ENCODE measurements around the gene SCAANT1. TPM values are rescaled to one million over a fixed set of nuclear protein-coding genes. Genes with fewer than 3 reads are reported as not detected.

Gene SCAANT1
- total RNA-seq, 1 donor from 2014 or later: not detected

DNA sequence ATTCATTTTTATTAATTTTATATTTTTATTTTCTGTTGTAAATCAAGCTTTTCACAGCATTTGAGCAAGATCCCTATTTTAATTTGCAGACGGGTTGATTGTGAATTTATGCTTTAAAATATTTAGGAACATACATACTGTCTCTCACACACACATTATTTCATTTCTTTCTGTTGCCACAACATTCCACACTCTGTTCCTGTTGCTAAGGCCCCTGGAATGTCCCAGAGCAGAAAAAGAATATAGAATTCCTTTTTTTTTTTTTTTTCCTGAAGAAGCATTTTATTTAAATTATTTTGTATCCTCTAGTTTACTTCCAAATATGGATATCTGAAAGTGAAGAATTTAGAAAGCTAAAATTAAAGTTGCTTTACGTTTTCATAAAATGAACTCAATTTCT lies 36.8 kb upstream of the SCAANT1 start:
- no peak for FAIRE-seq
- no peaks in the 10 kb centered on the region for H3K27me3 ChIP-seq (ENCODE audit: control insufficient read depth, insufficient read depth, low read length)
- no peak for TF ChIP-seq CTCF (IDR thresholded peaks at IDR 0.05; ENCODE audit: insufficient read depth, low read length, severe bottlenecking)
- peak; percentile 25 for DNase-seq (ENCODE audit: low read depth)
- H3K36me3 ChIP-seq (ENCODE audit: control insufficient read depth, insufficient read depth, low read length): no peaks in the 10 kb centered on the region
- no peak overlapping the region for H3K4me3 ChIP-seq (ENCODE audit: low read depth, low read length)

DNA sequence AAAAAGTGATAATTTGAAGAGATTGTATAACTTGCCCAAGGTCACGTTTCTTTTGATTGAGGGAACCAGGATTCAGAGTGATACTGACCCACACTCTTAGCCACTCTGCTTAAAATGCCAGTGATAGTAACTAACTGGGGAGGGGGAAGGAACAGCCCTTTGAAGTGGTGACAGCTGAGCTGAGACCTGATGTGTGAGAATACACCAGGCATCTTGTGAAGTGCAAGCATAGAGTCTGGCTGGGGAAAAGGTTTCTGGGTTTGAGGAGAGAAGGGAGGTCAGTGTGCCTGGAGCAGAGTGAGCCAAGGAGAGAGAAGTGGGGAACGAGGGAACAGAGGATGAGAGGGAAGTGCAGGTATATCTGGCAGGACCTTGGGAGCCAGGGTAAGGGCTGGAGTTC lies 35.4 kb upstream of the SCAANT1 start:
- H3K27me3 ChIP-seq (ENCODE audit: control insufficient read depth, insufficient read depth, low read length): no peaks in the 10 kb centered on the region
- DNase-seq (ENCODE audit: low read depth): no peak
- H3K4me3 ChIP-seq (ENCODE audit: low read depth, low read length): no peak overlapping the region
- H3K36me3 ChIP-seq (ENCODE audit: control insufficient read depth, insufficient read depth, low read length): peaks cover 1% of the 10 kb centered on the region
- no peak for TF ChIP-seq CTCF (IDR thresholded peaks at IDR 0.05; ENCODE audit: insufficient read depth, low read length, severe bottlenecking)
- FAIRE-seq: no peak

DNA sequence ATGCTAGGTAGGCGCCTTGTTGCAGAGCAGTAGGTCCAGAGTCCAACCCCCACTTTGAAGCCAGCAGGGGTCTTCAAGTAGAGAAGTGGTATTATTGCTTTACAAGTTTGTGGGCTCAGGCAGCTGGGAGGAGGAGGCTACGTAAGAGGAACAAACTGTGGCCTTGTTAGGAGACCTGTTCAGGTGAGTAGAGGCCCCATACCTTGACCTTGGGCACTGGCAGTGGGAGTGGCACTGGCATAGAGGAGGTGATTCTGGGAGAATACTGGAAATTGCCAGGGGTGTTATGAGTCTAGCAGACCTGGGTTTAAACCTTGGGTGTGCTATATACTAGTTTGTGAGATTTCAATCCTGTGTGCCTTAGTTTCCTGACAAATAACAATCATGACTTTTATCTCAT lies 34.6 kb upstream of the SCAANT1 start:
- no peak for DNase-seq (ENCODE audit: low read depth)
- no peak for TF ChIP-seq CTCF (IDR thresholded peaks at IDR 0.05; ENCODE audit: insufficient read depth, low read length, severe bottlenecking)
- Histone ChIP-seq H3K27me3 (ENCODE audit: control insufficient read depth, insufficient read depth, low read length) (no peaks in the 10 kb centered on the region), H3K4me3 (ENCODE audit: low read depth, low read length) (no peak overlapping the region), H3K36me3 (ENCODE audit: control insufficient read depth, insufficient read depth, low read length) (peaks cover 3% of the 10 kb centered on the region)
- no peak for FAIRE-seq

GRCh38 chr3:63945558-63946096 lies 33.4 kb upstream of the SCAANT1 start:
- DNase-seq (ENCODE audit: low read depth): no peak
- no peak for TF ChIP-seq CTCF (IDR thresholded peaks at IDR 0.05; ENCODE audit: insufficient read depth, low read length, severe bottlenecking)
- no peaks in the 10 kb centered on the region for H3K27me3 ChIP-seq (ENCODE audit: control insufficient read depth, insufficient read depth, low read length)
- peak; percentile 18 for FAIRE-seq
- H3K4me3 ChIP-seq (ENCODE audit: low read depth, low read length): no peak overlapping the region
- peaks cover 3% of the 10 kb centered on the region for H3K36me3 ChIP-seq (ENCODE audit: control insufficient read depth, insufficient read depth, low read length)

- FAIRE-seq (no peak), DNase-seq (ENCODE audit: low read depth) (no peak)
- TF ChIP-seq CTCF (IDR thresholded peaks at IDR 0.05; ENCODE audit: insufficient read depth, low read length, severe bottlenecking): no peak
- H3K27me3 ChIP-seq (ENCODE audit: control insufficient read depth, insufficient read depth, low read length): no peaks in the 10 kb centered on the region
- no peak overlapping the region for H3K4me3 ChIP-seq (ENCODE audit: low read depth, low read length)
- peaks cover 3% of the 10 kb centered on the region for H3K36me3 ChIP-seq (ENCODE audit: control insufficient read depth, insufficient read depth, low read length)
These were observed 31.5 kb upstream of the SCAANT1 start for GRCh38 chr3:63943678-63944077.

DNA sequence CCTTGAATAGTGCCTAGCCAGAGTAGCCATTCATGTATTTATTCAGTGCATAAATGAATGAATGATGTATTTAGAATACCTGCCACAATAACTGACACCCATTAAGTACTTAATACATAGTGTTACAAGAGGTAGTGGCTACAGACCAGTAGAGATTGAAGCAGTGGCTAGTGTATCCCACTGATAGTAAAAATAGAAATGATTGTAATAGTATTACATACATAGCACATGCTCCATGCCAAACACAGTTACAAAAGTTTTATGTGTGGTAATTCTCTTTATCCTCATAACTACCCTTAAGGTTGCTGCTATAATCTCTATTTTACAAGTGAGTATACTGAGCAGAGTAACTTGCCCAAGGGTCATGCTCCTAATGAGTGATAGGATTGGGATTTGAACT lies 30.3 kb upstream of the SCAANT1 start:
- DNase-seq (ENCODE audit: low read depth): no peak
- no peaks in the 10 kb centered on the region for H3K27me3 ChIP-seq (ENCODE audit: control insufficient read depth, insufficient read depth, low read length)
- H3K36me3 ChIP-seq (ENCODE audit: control insufficient read depth, insufficient read depth, low read length): peaks cover 3% of the 10 kb centered on the region
- H3K4me3 ChIP-seq (ENCODE audit: low read depth, low read length): no peak overlapping the region
- TF ChIP-seq CTCF (IDR thresholded peaks at IDR 0.05; ENCODE audit: insufficient read depth, low read length, severe bottlenecking): no peak
- FAIRE-seq: no peak
